ENCODE measurements around the gene LAG3.

Gene LAG3

DNA sequence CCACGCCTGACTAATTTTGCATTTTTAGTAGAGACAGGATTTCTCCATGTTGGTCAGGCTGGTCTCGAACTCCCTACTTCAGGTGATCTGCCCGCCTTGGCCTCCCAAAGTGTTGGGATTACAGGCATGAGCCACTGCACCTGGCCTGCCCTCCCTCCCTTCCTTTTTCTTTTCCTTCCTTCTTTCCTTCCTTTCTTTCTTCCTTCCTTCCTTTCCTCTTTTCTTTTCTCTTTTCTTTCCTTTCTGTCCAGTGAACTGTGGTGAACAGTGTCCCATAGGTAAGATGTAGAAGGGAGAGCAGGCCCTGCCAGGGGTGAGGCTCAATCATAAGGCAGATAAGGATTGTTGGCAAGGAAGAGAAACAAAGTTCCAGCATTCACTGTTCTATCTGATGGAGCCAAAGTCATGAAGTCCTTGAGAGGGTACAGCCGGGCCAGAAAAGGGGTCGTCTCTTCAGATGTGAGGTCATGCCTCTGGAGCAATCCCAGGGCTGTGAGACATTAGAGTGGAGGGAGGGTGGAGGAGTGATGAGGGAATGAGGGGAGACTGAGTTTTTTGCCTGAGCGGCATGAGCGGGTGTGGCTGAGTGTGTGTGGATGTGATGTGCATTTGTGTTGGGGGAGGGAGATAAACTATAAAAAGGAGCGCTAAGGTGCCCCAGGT is 15.2 kb upstream of the LAG3 start:
- Histone ChIP-seq H3K4me3 (ENCODE audit: low read length, poor library complexity, severe bottlenecking) (no peak overlapping the region), H2AFZ (ENCODE audit: low read length) (no peak overlapping the region)
- TF ChIP-seq, protein P1, sequence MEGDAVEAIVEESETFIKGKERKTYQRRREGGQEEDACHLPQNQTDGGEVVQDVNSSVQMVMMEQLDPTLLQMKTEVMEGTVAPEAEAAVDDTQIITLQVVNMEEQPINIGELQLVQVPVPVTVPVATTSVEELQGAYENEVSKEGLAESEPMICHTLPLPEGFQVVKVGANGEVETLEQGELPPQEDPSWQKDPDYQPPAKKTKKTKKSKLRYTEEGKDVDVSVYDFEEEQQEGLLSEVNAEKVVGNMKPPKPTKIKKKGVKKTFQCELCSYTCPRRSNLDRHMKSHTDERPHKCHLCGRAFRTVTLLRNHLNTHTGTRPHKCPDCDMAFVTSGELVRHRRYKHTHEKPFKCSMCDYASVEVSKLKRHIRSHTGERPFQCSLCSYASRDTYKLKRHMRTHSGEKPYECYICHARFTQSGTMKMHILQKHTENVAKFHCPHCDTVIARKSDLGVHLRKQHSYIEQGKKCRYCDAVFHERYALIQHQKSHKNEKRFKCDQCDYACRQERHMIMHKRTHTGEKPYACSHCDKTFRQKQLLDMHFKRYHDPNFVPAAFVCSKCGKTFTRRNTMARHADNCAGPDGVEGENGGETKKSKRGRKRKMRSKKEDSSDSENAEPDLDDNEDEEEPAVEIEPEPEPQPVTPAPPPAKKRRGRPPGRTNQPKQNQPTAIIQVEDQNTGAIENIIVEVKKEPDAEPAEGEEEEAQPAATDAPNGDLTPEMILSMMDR (conservative IDR thresholded peaks at IDR 0.05; ENCODE audit: low read length), result no peak
- no peak for TF ChIP-seq EZH2phosphoT487 (IDR thresholded peaks at IDR 0.05; ENCODE audit: borderline replicate concordance)

DNA sequence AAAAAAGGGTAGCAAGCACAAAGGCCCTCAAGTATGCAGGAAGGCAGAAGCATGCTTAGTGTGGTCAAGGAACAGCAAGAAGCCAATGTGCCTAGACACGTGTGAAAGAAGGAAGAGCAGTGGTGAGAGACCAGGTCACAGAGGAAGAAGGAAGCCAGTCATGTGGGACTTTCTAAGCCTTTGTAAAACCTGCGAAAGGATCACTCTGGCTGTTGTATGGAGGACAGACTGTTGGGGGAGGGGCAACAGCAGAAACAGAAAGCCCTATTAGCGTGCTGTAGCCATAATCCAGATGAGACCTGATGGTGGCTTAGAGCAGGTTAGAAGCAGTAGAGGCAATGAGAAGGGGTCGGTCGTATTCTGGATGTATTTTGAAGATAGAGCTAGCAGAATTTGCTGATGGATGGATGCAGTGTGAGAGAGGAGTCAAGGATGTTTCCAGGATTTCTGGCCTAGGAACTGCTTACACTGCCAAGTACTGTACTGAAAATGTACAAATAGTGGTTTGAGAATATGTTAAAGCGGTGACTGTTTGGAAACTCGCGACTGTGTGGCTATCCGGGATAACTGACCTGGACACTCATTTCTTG is 13.7 kb upstream of the LAG3 start:
- H3K4me2 ChIP-seq (ENCODE audit: low read depth, low read length, poor library complexity, severe bottlenecking), result no peak overlapping the region
- no peaks in the 10 kb centered on the region for H3K36me3 ChIP-seq (ENCODE audit: insufficient read depth, low read length)
- TF ChIP-seq EZH2phosphoT487 (IDR thresholded peaks at IDR 0.05; ENCODE audit: borderline replicate concordance), result no peak
- TF ChIP-seq, protein P1 (conservative IDR thresholded peaks at IDR 0.05; ENCODE audit: low read length), result no peak
- no peak overlapping the region for H3K9ac ChIP-seq (ENCODE audit: low read depth, low read length, poor library complexity, severe bottlenecking)
- H3K4me1 ChIP-seq (ENCODE audit: insufficient read depth, low read length, poor library complexity, severe bottlenecking), result peaks cover 12% of the 10 kb centered on the region
- H3K9me2 ChIP-seq (replicated peaks; ENCODE audit: low read depth, low read length), result no peaks in the 10 kb centered on the region
- no peak overlapping the region for H2AFZ ChIP-seq (ENCODE audit: low read length)
- H3K4me3 ChIP-seq (ENCODE audit: low read length, poor library complexity, severe bottlenecking), result no peak overlapping the region
- H3K27me3 ChIP-seq (ENCODE audit: insufficient read depth, low read length, poor library complexity, severe bottlenecking), result no peaks in the 10 kb centered on the region
- H3K9me3 ChIP-seq (ENCODE audit: insufficient read depth, low read depth, low read length), result no peaks in the 10 kb centered on the region
- no peaks in the 10 kb centered on the region for H3F3A ChIP-seq (ENCODE audit: low read depth)
- no peaks in the 10 kb centered on the region for H3K79me2 ChIP-seq (ENCODE audit: insufficient read depth, low read length)
- H4K20me1 ChIP-seq (ENCODE audit: insufficient read depth, low read length, poor library complexity, severe bottlenecking), result no peaks in the 10 kb centered on the region

More for the DNA sequence above, 15.2 kb upstream of the LAG3 start:
- no peaks in the 10 kb centered on the region for H3K9me2 ChIP-seq (replicated peaks; ENCODE audit: low read depth, low read length)
- H3K79me2 ChIP-seq (ENCODE audit: insufficient read depth, low read length), result peaks cover 8% of the 10 kb centered on the region
- peaks cover 13% of the 10 kb centered on the region for H3K4me1 ChIP-seq (ENCODE audit: insufficient read depth, low read length, poor library complexity, severe bottlenecking)
- H3K9me3 ChIP-seq (ENCODE audit: insufficient read depth, low read depth, low read length), result no peaks in the 10 kb centered on the region
- H3K27me3 ChIP-seq (ENCODE audit: insufficient read depth, low read length, poor library complexity, severe bottlenecking), result peaks cover 3% of the 10 kb centered on the region
- no peak overlapping the region for H3K4me2 ChIP-seq (ENCODE audit: low read depth, low read length, poor library complexity, severe bottlenecking)
- no peaks in the 10 kb centered on the region for H3K36me3 ChIP-seq (ENCODE audit: insufficient read depth, low read length)
- H3F3A ChIP-seq (ENCODE audit: low read depth), result no peaks in the 10 kb centered on the region
- H3K9ac ChIP-seq (ENCODE audit: low read depth, low read length, poor library complexity, severe bottlenecking), result no peak overlapping the region
- H4K20me1 ChIP-seq (ENCODE audit: insufficient read depth, low read length, poor library complexity, severe bottlenecking), result peaks cover 7% of the 10 kb centered on the region

DNA sequence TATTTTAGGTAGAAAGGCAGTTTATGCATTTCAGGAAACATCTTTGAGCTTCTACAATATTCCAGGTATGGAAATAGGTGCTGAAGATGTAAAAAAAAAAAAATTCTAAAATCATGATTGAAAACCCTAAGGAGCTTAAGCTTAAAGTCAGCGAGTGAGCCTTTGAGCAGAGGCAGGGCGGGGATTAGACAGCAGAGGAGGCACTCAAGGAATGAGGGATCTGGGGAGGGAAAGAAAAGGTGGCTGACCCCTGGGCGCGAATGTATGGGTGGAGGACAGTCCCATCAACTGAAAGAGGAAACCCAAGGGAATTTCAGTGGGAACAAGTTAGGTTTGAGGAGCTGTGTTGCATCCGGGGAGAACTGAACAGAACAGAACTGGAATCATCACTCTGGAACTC is 12.6 kb upstream of the LAG3 start:
- Histone ChIP-seq H3K4me1 (ENCODE audit: insufficient read depth, low read length, poor library complexity, severe bottlenecking) (peaks cover 14% of the 10 kb centered on the region), H3K36me3 (ENCODE audit: insufficient read depth, low read length) (no peaks in the 10 kb centered on the region), H3K4me3 (ENCODE audit: low read length, poor library complexity, severe bottlenecking) (no peak overlapping the region), H2AFZ (ENCODE audit: low read length) (no peak overlapping the region), H3K9ac (ENCODE audit: low read depth, low read length, poor library complexity, severe bottlenecking) (no peak overlapping the region), H3K4me2 (ENCODE audit: low read depth, low read length, poor library complexity, severe bottlenecking) (no peak overlapping the region), H3K9me3 (ENCODE audit: insufficient read depth, low read depth, low read length) (no peaks in the 10 kb centered on the region), H3K27me3 (ENCODE audit: insufficient read depth, low read length, poor library complexity, severe bottlenecking) (no peaks in the 10 kb centered on the region), H3F3A (ENCODE audit: low read depth) (no peaks in the 10 kb centered on the region), H4K20me1 (ENCODE audit: insufficient read depth, low read length, poor library complexity, severe bottlenecking) (no peaks in the 10 kb centered on the region), H3K79me2 (ENCODE audit: insufficient read depth, low read length) (no peaks in the 10 kb centered on the region), H3K9me2 (replicated peaks; ENCODE audit: low read depth, low read length) (no peaks in the 10 kb centered on the region)
- TF ChIP-seq EZH2phosphoT487 (IDR thresholded peaks at IDR 0.05; ENCODE audit: borderline replicate concordance), result no peak
- TF ChIP-seq, protein P1 (conservative IDR thresholded peaks at IDR 0.05; ENCODE audit: low read length), result no peak

Measured in Loucy (cell line).